CD4-positive, alpha-beta T cell treated with Interferon alpha-2 for 1 hour (primary cell): ENCODE data around the gene SSTR3.

ENCODE experiments used
- DNase-seq, 2 donors: peaks; one replicate each; pipeline ENCODE4 v3.0.0-alpha.2; 2020 to 2022

The SSTR3 gene

DNA sequence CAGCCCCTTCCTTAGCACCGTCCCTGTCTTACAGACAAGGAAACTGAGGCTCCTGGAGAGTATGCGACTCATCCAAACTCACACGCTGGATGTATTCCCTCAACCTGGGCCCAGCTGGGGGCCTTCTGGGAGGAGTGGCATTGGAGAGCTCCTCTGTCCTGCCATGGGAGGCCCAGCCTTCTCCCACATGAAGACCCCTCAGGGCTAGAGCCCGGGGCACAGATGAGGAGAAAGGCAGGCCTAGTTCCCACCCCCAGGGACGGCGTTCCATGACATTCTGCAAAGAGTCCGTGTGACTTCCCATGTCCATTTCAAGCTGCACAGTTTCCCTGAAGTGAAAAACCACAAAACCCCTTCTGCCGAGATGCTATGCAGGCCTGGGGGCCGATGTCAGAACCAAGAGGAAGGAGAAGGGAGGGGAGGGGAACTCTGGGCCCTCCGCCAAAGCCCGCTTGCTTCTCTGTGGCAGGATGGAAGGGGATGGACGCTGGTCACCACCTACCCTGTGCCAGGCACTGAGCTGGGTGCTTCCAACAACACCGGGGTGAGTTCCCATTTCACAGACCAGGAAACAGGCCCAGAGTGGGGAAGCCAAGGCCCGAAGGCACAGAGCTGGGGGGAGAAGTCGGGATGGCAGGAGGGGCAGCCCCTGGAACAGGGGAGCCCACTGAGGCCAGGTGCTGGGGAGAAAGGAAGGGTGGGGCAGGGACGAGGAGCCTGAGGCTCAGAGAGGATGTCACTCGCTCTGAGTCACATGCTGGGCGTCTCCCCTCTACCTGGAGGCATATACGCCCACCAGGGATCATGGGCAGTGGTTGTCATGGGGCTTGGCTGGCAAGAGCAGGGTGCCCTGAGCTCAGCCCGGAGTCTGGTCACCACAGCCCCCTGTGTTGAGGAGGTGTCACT, 16.1 kb upstream of the SSTR3 start:
- peak; percentile 57 to 67 for DNase-seq

DNA sequence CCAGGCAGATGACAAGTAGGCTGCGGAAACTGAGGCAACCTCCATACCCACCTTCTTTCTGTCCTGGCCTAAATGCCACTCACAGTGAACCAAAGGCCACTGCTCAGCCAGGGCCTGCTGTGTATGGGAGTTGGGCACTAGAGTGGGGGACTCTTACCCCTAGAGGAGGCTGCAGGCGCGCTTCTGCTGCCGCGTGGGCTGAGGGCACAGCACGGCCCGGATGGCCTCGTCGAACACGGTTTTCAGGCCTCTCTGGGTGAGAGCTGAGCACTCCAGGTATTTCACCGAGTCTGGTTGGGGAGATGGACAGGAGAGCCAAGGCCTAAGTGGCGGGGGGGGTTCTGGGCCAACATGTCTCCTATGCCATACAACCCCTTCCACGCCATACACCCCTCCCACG, 14.2 kb upstream of the SSTR3 start:
- no peak for DNase-seq

GRCh38 chr22:37226087-37226486, 13.8 kb upstream of the SSTR3 start:
- peak in 1 of 2 donors; percentile 1 for DNase-seq

DNA sequence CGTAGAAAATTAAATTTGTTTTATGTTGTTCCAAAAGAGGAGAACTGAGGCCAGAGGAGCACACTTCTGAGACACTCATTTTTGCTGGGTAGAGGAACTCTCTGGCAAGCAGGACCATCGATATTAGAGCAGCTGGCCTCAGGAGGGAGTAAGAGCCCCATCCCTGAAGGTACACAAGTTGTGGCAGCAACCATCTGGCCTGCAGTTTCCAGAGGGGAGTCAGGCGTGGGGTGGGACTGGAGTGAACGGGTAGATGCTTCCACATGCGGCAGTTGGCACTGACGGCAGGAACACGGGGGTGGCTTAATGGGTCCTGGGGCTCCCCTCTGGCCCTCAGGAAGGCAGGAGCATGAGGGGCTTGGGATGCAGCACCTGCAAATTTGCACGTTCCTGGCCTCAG, 13.2 kb upstream of the SSTR3 start:
- peak in 1 of 2 donors; percentile 27 for DNase-seq

DNA sequence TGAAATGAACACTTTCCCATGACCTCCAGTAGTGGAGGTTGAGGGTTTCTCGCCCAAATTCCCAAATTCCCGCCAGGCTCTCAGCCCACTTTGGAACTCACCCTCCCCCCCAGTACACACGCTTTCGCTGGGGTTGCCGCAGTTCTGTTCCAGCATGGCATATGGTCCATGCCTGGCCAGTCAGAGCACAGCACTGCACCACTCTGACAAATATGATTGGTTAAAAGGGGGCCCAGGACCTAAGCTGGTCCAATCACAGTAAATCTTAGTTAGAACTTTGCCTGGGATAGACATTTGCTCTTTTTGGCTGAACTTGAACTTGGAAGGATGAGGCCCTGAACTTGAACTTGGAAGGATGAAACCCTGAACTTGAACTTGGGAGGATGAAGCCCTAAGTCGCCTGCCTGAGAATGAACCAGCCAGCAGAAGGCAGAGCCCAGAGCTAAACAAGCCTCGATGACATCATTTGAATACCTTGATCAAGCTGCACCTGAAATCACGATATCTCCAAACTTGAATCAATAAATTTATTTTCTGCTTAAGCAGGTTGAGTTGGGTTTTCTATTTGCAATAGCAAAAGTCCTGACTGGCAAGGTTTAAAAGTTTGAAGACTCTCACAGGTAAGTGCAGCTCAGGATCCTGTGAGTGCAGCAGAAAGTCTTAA, 12.6 kb upstream of the SSTR3 start:
- peak in 1 of 2 donors; percentile 1 for DNase-seq

- peak; percentile 51 to 54 for DNase-seq
Observed at GRCh38 chr22:37223965-37224551, 11.8 kb upstream of the SSTR3 start.

DNA sequence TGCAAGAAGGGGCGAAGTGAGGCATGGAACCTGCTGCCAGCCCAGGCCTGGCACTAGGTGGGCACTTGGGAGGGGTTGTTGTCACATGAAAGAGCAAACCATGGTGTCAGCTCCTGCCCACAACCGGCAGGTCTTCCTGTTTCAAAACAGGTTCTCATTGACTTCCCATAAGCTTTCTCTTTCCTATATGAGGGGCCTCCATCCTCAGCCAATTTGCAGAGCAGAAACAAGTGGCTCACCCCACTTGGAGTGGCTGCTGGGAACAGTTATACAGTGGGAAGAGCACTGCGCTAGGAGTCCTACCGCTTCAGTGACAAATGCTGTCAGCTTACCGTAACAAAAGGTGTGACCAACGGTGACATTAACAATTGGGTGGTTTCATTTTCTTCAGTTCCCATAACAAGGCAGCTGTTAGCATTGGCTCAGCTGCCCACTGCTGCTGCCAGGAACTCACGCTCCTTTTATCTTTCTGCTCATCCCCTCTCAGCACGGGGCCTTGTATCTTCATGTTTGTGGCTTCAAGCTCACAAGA, 10.2 kb upstream of the SSTR3 start:
- peak; percentile 78 to 87 for DNase-seq

GRCh38 chr22:37221424-37222333, 9.4 kb upstream of the SSTR3 start:
- DNase-seq, result peak in 1 of 2 donors; percentile 56

- peak; percentile 47 to 73 for DNase-seq
Observed at GRCh38 chr22:37220543-37220981, 8.3 kb upstream of the SSTR3 start.

DNA sequence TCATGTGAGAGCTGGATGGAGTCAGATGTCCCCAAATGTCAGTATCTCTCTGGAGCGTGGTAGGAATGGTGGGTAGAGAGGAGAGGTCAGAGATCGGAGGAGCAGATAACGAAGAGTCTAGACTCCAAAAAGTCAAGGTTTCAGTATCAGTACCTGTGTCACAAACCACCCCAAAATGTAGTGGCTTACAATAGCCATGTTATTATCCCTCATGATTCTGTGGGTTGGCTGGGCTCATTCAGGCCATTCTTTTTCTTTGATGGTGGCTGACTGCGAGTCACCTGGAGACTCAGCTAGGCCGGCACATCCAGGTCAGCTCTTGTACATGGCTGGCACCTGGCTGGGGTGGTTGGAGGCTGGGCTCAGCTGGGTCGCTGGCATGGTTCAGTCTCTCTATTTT, 7.3 kb upstream of the SSTR3 start:
- peak; percentile 28 to 67 for DNase-seq

DNA sequence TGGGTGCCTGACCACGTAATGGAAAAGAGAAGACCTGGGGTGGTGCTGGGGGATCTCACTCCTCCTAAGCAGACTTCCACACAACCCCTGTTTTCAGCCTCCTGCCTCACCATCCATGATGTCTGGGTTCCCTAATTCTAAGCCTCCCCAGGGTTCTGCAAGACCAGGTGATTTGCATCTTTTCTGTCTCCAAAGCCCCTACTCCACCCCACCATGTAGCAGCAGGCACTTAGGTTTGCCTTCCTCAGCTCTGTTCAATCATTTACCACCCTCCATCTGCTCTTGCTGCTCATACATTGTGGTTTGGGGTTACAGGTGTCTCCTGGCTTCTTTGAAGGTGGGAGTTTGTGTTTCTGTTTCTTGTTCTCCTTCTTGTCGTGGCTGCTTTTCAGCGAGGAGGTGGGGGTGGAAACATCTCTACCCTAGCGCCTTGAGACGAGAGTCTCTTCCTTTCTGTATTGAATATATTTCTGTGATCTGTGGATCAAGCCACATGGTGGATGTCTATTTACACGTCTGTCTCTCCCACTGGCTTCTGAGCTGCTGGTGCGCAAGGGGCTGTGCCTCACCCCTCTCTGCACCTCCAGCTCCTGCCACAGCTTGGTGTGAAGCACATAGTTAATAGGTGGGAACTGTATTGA, 6.6 kb upstream of the SSTR3 start:
- DNase-seq, result peak; percentile 90 to 94

DNA sequence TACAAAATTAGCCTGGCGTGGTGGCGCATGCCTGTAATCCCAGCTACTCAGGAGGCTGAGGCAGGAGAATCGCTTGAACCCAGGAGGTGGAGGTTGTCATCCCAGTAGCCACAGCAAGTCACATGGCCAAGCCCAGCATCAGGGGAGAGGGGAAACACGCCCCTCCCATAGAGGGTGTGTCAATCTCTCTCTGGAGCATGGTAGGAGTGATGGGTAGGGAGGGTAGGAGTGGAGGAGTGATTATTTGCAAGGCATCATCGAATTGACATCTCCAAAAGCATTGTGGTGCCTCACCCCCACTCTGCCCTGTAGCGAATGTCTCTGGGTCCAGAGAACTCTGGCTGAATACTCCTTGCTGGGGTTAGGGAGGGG, 6.1 kb upstream of the SSTR3 start:
- DNase-seq, result peak in 1 of 2 donors; percentile 66

GRCh38 chr22:37215890-37216289, 3.6 kb upstream of the SSTR3 start:
- no peak for DNase-seq

GRCh38 chr22:37214731-37215030, 2.4 kb upstream of the SSTR3 start:
- no peak for DNase-seq

- no peak for DNase-seq
Observed at GRCh38 chr22:37213941-37214730, 1.9 kb upstream of the SSTR3 start.

- DNase-seq, result no peak
Observed at GRCh38 chr22:37213218-37213855, 1.1 kb upstream of the SSTR3 start.

GRCh38 chr22:37211866-37212173, 457 bp downstream of the SSTR3 start:
- DNase-seq, result no peak

- no peak for DNase-seq
Observed at GRCh38 chr22:37211075-37211865, 1.0 kb downstream of the SSTR3 start.

GRCh38 chr22:37210041-37210803, 2.1 kb downstream of the SSTR3 start:
- no peak for DNase-seq
